ENCODE data around the gene STARD8.

STARD8 gene

GRCh38 chrX:68698942-68699341 lies 51.5 kb downstream of the STARD8 start:
- no peak for TF ChIP-seq ZFX (IDR thresholded peaks at IDR 0.05)
- TF ChIP-seq, protein P1, sequence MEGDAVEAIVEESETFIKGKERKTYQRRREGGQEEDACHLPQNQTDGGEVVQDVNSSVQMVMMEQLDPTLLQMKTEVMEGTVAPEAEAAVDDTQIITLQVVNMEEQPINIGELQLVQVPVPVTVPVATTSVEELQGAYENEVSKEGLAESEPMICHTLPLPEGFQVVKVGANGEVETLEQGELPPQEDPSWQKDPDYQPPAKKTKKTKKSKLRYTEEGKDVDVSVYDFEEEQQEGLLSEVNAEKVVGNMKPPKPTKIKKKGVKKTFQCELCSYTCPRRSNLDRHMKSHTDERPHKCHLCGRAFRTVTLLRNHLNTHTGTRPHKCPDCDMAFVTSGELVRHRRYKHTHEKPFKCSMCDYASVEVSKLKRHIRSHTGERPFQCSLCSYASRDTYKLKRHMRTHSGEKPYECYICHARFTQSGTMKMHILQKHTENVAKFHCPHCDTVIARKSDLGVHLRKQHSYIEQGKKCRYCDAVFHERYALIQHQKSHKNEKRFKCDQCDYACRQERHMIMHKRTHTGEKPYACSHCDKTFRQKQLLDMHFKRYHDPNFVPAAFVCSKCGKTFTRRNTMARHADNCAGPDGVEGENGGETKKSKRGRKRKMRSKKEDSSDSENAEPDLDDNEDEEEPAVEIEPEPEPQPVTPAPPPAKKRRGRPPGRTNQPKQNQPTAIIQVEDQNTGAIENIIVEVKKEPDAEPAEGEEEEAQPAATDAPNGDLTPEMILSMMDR (conservative IDR thresholded peaks at IDR 0.05) = no peak

DNA sequence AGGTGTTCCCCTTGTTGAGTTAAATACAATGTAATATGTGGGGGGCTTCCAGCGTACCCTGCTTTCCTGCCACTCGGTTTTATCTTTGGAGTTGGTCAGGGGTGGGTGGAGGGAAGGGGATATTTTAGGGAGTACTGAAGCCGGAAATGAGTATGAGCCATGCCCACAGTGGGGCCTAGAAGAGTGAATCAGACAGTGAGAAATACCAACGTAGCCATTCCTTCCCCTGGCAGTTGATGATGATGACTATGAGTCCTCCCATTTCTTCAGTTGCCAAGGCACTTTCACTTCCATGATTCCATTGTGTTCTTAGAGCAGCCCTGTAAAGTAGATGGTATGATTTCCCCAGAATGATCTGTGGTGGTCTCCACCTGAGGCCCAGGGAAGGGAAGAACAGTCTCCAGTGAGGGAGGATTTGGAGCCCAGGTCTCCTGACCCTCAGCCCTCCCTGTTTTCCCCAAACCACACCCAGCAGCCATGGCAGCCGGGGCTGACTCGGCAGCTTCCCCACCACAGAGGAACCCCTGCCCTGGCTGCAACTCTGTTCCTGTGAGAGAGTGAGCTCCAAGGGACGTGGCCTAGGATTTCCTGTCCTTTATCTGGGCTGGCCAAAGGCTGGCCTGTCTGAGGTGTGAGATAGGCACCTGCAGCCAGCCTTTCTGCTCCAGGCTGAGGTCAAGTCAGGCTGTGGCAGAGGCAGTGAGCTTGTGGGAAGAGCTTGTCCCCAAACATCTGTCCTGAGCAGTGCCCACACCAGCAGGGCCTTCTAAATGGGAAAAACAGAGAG lies 52.7 kb downstream of the STARD8 start:
- TF ChIP-seq ZFX (IDR thresholded peaks at IDR 0.05) = no peak
- TF ChIP-seq, protein P1 (conservative IDR thresholded peaks at IDR 0.05) = no peak
- no peak overlapping the region for H3K27ac ChIP-seq

More at GRCh38 chrX:68698942-68699341, 51.5 kb downstream of the STARD8 start:
- H3K27ac ChIP-seq = no peak overlapping the region

DNA sequence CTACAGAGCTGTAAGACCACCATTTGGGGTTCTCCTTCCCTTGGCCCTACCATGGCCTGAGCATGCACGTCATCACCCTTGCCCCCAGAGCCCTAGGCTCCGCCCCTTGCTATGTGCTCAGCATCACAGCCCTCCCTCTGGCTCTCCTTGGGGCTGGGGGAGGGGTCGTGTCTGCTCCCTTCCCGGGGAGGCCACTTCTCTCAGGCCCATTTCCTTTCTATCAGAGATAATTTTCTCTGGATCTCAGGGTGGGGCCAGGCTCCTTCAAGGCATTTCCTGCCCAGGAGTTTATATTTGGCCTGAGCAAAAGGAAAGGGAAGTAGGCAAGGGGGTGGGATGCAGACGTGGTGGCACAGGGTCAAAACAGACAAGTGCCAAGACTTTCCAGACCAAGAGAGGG lies 55.9 kb downstream of the STARD8 start:
- TF ChIP-seq, protein P1 (conservative IDR thresholded peaks at IDR 0.05) = no peak
- no peak for TF ChIP-seq ZFX (IDR thresholded peaks at IDR 0.05)
- no peak overlapping the region for H3K27ac ChIP-seq

- no peak overlapping the region for H3K27ac ChIP-seq
- no peak for TF ChIP-seq ZFX (IDR thresholded peaks at IDR 0.05)
- TF ChIP-seq, protein P1 (conservative IDR thresholded peaks at IDR 0.05) = no peak
These were observed 56.4 kb downstream of the STARD8 start for GRCh38 chrX:68703846-68704245.

- no peak overlapping the region for H3K27ac ChIP-seq
- TF ChIP-seq, protein P1 (conservative IDR thresholded peaks at IDR 0.05) = no peak
- no peak for TF ChIP-seq ZFX (IDR thresholded peaks at IDR 0.05)
These were observed 58.5 kb downstream of the STARD8 start for GRCh38 chrX:68705986-68706385.

DNA sequence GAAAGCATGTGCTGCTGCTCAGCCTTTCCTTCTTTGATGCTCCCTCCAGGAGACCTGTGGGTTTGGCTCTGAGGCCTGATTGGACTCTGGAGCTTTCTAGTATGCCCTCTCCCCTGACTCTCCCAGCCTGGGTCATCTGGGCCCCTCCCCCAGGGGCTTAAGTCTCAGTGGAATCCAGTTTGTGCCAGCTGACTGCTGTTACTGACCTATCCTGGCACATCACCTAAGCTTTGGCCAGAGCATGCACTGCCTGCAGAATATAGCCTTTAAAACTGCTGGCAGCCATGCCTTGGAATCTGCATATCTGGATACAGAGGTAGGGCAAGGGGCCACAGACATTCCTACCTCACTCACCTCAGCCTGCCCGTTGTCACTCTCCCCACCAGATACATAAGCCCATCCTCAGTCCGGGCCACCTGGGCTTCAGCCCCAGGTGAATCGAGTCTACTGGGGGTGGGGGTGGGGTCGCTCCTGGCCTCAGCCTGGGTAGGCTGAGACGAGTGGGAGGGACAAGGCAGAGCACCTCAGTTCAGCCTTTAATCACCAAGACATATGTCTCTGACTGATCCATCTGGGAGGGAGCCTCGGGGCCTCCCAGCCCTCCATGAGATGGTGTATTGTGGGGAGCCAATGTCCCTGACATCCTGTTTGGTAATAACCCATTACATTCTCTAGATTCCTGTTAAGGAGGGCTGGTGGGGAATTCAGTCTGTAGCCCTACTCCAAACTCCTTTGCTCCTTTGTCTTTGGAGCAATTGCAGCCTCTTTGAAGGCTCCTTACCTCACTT lies 61.2 kb downstream of the STARD8 start:
- no peak overlapping the region for H3K27ac ChIP-seq
- TF ChIP-seq, protein P1 (conservative IDR thresholded peaks at IDR 0.05) = no peak
- no peak for TF ChIP-seq ZFX (IDR thresholded peaks at IDR 0.05)
